ENCODE measurements around the gene MSH2.

GRCh38 chr2:47438106-47438505 is 35.1 kb downstream of the MSH2 start:
- TF ChIP-seq CTCF (IDR thresholded peaks at IDR 0.05 in 8 of 11, conservative IDR thresholded peaks at IDR 0.05 in 3 of 11) = no peak
- no peak for TF ChIP-seq POLR2AphosphoS5 (IDR thresholded peaks at IDR 0.05)
- TF ChIP-seq POLR2A (IDR thresholded peaks at IDR 0.05) = no peak

Data from spleen (tissue), 7 donors.